ENCODE data around the gene SLC39A6.

The SLC39A6 gene

DNA sequence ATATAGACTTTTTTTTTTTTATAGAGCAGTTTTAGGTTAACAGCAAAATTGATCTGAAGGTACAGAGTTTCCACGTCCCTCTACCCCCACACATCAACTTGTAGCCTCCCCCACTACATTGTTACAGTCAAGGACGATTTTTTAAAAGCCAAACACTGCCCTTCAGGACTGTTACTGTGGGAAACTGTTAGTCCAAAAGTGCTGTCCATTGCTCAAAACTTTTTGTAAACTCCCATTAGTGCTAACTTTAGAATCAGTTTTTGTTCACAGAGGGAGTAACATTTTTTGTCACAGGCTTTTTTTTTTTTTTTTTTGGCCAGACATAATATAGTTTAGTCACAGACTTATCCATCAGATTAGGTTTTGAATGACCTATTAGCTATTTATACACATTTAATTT, 24.6 kb upstream of the SLC39A6 start:
- in situ Hi-C loops (cut with MboI; ENCODE audit: low sequenced_read_pairs, unreplicated experiment): no loop called here
- TF ChIP-seq, protein P1, sequence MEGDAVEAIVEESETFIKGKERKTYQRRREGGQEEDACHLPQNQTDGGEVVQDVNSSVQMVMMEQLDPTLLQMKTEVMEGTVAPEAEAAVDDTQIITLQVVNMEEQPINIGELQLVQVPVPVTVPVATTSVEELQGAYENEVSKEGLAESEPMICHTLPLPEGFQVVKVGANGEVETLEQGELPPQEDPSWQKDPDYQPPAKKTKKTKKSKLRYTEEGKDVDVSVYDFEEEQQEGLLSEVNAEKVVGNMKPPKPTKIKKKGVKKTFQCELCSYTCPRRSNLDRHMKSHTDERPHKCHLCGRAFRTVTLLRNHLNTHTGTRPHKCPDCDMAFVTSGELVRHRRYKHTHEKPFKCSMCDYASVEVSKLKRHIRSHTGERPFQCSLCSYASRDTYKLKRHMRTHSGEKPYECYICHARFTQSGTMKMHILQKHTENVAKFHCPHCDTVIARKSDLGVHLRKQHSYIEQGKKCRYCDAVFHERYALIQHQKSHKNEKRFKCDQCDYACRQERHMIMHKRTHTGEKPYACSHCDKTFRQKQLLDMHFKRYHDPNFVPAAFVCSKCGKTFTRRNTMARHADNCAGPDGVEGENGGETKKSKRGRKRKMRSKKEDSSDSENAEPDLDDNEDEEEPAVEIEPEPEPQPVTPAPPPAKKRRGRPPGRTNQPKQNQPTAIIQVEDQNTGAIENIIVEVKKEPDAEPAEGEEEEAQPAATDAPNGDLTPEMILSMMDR (IDR thresholded peaks at IDR 0.05; ENCODE audit: borderline replicate concordance, control extremely low read depth, extremely low read depth, insufficient read depth, missing control alignments): no peak
- DNase-seq (ENCODE audit: low spot score): no peak

DNA sequence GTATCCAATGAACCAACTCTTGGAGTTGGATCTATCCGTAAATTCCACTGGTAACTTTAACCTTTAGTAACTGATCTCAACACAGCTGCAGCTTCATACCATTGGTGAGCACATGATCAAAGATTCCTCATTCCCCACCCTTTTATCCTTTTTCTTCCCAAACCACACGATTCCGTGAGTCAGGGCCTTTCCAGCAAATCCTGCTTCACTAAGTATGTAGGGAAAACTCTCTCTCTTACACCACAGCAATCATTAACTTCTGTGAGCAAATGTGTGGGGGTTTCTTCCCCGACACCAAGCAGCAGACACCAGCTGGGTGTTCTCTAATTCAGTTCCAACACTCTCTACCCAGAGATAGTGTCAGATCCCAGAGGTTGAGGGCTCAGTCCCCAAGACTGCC, 24.1 kb upstream of the SLC39A6 start:
- TF ChIP-seq, protein P1 (IDR thresholded peaks at IDR 0.05; ENCODE audit: borderline replicate concordance, control extremely low read depth, extremely low read depth, insufficient read depth, missing control alignments): no peak
- in situ Hi-C loops (cut with MboI; ENCODE audit: low sequenced_read_pairs, unreplicated experiment): no loop called here
- no peak for DNase-seq (ENCODE audit: low spot score)

DNA sequence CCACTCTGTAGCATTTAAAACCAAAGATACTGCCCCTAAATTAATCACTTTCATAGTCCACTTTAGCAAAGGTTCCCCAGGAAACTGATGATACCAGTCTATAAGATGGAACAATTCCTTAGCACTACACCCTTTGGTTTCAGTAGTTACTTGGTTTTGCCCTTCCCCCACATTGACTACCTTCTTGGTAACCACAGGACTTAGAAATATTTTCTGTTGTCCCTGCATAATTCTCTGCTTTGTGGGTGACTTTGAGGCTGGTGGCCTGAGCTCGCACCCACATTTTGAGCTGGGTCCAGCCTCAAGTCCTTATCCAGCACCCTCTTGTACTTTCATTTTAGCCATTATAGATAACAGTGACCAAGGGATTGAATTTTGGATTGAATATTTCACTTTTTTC, 23.6 kb upstream of the SLC39A6 start:
- in situ Hi-C loops (cut with MboI; ENCODE audit: low sequenced_read_pairs, unreplicated experiment): no loop called here
- TF ChIP-seq, protein P1 (IDR thresholded peaks at IDR 0.05; ENCODE audit: borderline replicate concordance, control extremely low read depth, extremely low read depth, insufficient read depth, missing control alignments): no peak
- DNase-seq (ENCODE audit: low spot score): no peak

DNA sequence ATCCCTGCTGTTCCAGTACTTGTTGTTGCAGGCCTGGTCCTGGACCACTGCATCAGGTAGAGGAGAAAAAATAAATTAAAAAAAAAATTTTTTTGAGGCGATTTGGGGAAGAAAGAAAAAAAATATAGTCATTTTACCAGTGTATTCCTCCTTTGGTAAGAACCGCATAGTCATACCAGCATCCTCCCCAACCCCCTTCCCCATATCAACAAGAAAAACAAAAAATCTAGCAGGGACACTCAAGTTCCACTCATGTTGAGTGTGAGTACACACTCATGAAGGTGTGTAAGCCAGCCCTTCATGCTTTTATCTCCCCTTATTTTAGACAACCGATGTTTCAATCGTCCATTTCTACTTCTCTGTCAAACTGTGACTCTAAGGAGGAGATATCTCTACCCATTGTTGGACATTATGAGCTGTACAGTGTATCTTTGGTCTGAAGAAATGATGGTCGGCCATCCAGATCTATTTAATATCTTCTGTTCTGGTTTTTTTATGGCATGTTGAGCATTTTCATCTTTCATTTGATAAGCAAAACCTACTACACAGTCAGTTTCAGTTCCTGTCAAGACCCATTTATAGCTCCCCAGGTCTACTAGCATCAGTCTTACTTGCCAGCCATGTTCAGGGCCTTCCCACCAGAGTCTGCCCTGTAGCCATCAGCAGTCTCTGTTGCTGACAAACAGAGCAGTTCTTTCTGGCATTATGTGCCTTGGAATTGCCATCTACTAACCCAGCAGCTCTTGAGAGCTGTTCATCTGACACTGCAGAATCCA, 20.6 kb upstream of the SLC39A6 start:
- in situ Hi-C loops (cut with MboI; ENCODE audit: low sequenced_read_pairs, unreplicated experiment): no loop called here
- peak; percentile 49 for DNase-seq (ENCODE audit: low spot score)
- TF ChIP-seq, protein P1 (IDR thresholded peaks at IDR 0.05; ENCODE audit: borderline replicate concordance, control extremely low read depth, extremely low read depth, insufficient read depth, missing control alignments): no peak

DNA sequence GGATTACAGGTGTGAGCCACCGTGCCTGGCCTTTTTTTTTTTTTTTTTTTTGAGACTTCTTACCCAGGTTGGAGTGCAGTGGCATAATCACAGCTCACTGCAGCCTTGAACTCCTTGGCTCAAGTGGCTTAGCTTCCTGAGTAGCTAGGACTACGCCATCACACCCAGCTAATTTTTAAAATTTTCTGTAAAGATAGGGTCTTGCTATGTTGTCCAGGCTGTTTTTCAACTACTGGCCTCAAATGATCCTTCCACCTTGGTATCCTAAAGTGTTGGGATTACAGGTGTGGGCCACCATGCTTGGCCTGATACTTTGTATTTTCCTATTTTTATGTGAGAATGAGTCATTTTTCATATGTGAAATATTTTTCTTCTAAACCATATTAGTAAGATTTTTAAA, 14.3 kb upstream of the SLC39A6 start:
- in situ Hi-C loops (cut with MboI; ENCODE audit: low sequenced_read_pairs, unreplicated experiment): no loop called here
- DNase-seq (ENCODE audit: low spot score): no peak
- TF ChIP-seq, protein P1 (IDR thresholded peaks at IDR 0.05; ENCODE audit: borderline replicate concordance, control extremely low read depth, extremely low read depth, insufficient read depth, missing control alignments): no peak

DNA sequence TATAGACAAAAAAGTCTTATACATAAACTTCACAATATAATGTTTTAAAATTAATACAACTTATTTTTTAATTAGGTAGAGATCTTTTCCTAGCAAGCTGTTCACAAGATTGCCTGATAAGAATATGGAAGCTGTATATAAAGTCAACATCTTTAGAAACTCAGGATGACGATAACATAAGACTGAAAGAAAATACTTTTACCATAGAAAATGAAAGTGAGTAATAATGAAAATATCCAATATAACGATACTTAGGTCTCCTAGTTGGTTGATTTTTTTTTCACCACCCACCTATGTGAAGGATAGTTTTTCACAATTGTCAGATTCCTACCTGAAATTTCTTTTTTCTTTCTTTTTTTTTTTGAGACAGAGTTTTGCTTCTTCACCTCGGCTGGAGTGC, 13.6 kb upstream of the SLC39A6 start:
- TF ChIP-seq, protein P1 (IDR thresholded peaks at IDR 0.05; ENCODE audit: borderline replicate concordance, control extremely low read depth, extremely low read depth, insufficient read depth, missing control alignments): no peak
- in situ Hi-C loops (cut with MboI; ENCODE audit: low sequenced_read_pairs, unreplicated experiment): no loop called here
- DNase-seq (ENCODE audit: low spot score): no peak
